Measurements from ENCODE around the gene MRPS18A. TPM values are rescaled to one million over a fixed set of nuclear protein-coding genes. Genes with fewer than 3 reads are reported as not detected.

MRPS18A gene
- total and polyA plus RNA-seq, 2 of the 13 experiments (the other 11 are each of a cell fraction or from before 2014, with no cell fraction given): 87.8 to 89.1 TPM

DNA sequence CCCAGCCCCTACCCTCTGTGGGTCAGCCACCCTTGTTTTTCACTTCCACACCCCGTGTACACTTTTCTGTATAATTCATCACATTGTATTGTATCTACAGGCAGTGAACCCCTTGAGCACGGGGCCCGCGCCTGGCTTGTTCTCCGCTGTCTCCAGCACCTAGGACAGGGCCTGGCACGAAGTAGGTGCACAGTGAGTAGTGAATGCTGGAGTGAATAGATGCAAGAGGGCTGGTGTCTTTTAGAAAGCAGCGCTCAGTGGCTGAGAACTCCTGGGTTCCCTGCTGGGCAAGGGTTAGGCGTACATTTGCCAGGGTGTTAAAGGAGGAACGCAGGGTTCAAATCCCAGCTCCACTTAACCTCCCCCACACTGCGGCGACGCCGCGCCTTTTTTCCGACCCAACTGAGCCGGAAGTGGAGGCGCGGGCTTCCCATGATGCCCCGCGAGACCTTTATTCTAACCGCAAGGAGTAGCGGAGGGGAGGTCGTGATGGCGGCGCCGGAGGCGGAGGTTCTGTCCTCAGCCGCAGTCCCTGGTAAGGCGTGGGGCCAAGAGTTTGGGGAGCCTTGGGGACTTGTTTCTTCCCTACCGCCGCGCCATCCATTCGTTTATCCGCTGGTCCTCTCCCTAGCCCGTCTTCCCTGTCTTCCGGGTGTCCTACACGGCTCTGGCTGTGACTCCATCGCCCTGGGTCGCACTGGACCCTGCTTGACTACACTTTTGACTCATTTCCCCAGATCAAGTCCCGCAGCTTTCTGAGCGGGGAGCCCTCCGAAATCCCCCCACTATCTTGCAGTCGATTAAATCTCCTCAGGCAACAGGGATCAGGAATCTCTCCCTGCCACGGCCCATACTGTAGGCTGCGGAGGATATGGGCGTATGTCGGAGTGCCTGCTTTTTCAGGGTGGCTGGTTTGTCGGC, 51.9 kb downstream of the MRPS18A start, which contains the start of gene MAD2L1BP (continued):
- TF ChIP-seq, protein P1, sequence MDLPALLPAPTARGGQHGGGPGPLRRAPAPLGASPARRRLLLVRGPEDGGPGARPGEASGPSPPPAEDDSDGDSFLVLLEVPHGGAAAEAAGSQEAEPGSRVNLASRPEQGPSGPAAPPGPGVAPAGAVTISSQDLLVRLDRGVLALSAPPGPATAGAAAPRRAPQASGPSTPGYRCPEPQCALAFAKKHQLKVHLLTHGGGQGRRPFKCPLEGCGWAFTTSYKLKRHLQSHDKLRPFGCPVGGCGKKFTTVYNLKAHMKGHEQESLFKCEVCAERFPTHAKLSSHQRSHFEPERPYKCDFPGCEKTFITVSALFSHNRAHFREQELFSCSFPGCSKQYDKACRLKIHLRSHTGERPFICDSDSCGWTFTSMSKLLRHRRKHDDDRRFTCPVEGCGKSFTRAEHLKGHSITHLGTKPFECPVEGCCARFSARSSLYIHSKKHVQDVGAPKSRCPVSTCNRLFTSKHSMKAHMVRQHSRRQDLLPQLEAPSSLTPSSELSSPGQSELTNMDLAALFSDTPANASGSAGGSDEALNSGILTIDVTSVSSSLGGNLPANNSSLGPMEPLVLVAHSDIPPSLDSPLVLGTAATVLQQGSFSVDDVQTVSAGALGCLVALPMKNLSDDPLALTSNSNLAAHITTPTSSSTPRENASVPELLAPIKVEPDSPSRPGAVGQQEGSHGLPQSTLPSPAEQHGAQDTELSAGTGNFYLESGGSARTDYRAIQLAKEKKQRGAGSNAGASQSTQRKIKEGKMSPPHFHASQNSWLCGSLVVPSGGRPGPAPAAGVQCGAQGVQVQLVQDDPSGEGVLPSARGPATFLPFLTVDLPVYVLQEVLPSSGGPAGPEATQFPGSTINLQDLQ (CRISPR knock-in tag; IDR thresholded peaks at IDR 0.05): peak; percentile 89; the same call in 1 of the 2 replicates
- peak; percentile 47; the same call in 1 of the 2 replicates for TF ChIP-seq ZNF276 (CRISPR knock-in tag; IDR thresholded peaks at IDR 0.05; ENCODE audit: low read depth)
- TF ChIP-seq, protein P2, sequence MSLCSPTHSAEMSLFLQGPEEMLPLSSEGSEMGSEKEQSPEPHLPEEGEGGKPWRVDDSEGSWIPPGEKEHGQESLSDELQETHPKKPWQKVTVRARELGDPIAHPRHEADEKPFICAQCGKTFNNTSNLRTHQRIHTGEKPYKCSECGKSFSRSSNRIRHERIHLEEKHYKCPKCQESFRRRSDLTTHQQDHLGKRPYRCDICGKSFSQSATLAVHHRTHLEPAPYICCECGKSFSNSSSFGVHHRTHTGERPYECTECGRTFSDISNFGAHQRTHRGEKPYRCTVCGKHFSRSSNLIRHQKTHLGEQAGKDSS (CRISPR knock-in tag; IDR thresholded peaks at IDR 0.05; ENCODE audit: borderline replicate concordance, low read depth): no peak; the same call in 1 of the 2 replicates
- TF ChIP-seq NCOA1 (CRISPR knock-in tag; IDR thresholded peaks at IDR 0.05): no peak
- TF ChIP-seq ZNF777 (CRISPR knock-in tag; IDR thresholded peaks at IDR 0.05): peak; percentile 31; the same call in 1 of the 2 replicates
- TF ChIP-seq ZNF362 (CRISPR knock-in tag; IDR thresholded peaks at IDR 0.05; ENCODE audit: borderline replicate concordance): peak; percentile 53; the same call in 1 of the 2 replicates
- 0 out of 2 replicates have a peak, but pooled peaks have one; percentile 54 for TF ChIP-seq MAF1 (CRISPR knock-in tag; IDR thresholded peaks at IDR 0.05; ENCODE audit: borderline replicate concordance)
- peak; percentile 88 for TF ChIP-seq HNRNPLL (IDR thresholded peaks at IDR 0.05; ENCODE audit: low read depth, low read length, poor library complexity, severe bottlenecking)
- TF ChIP-seq AGO2 (optimal IDR thresholded peaks at IDR 0.05; ENCODE audit: low read depth, low read length): peak; percentile 34
- TF ChIP-seq ZNF296 (CRISPR knock-in tag; conservative IDR thresholded peaks at IDR 0.05): peak; percentile 66
- no peak; the same call in 1 of the 2 replicates for TF ChIP-seq ZNF414 (CRISPR knock-in tag; IDR thresholded peaks at IDR 0.05)
- 0 out of 2 replicates have a peak, but pooled peaks have one; percentile 11 for TF ChIP-seq NFATC3 (CRISPR knock-in tag; IDR thresholded peaks at IDR 0.05)
- TF ChIP-seq, protein P3, sequence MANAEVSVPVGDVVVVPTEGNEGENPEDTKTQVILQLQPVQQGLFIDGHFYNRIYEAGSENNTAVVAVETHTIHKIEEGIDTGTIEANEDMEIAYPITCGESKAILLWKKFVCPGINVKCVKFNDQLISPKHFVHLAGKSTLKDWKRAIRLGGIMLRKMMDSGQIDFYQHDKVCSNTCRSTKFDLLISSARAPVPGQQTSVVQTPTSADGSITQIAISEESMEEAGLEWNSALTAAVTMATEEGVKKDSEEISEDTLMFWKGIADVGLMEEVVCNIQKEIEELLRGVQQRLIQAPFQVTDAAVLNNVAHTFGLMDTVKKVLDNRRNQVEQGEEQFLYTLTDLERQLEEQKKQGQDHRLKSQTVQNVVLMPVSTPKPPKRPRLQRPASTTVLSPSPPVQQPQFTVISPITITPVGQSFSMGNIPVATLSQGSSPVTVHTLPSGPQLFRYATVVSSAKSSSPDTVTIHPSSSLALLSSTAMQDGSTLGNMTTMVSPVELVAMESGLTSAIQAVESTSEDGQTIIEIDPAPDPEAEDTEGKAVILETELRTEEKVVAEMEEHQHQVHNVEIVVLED (CRISPR knock-in tag; IDR thresholded peaks at IDR 0.05; ENCODE audit: borderline replicate concordance): peak; percentile 76; the same call in 1 of the 2 replicates
- no peak for TF ChIP-seq ZNF460 (CRISPR knock-in tag; IDR thresholded peaks at IDR 0.05; ENCODE audit: borderline replicate concordance)
- peak; percentile 82 for TF ChIP-seq RXRB (CRISPR knock-in tag; IDR thresholded peaks at IDR 0.05; ENCODE audit: borderline replicate concordance)
- TF ChIP-seq NR2C2 (CRISPR knock-in tag; IDR thresholded peaks at IDR 0.05; ENCODE audit: borderline replicate concordance): peak; percentile 83
- peak; percentile 52 for TF ChIP-seq NR2F6 (IDR thresholded peaks at IDR 0.05)
- TF ChIP-seq NR2F6 (CRISPR knock-in tag; IDR thresholded peaks at IDR 0.05): peak; percentile 61; the same call in 1 of the 2 replicates

Measured in HepG2 (cell line).